NCI-H2227 treated with DMSO at 0.1 percent for 48 hours (cell line): ENCODE measurements around the gene TPCN1.

Experiments
- DNase-seq: peaks from one replicate; lab custom pipeline; 2025; lab: John Stamatoyannopoulos, UW

Gene TPCN1

GRCh38 chr12:113306382-113306781 is 85.1 kb downstream of the TPCN1 start:
- no peak for DNase-seq

- no peak for DNase-seq
Measured at GRCh38 chr12:113310489-113310888, 89.2 kb downstream of the TPCN1 start.

- DNase-seq = no peak
Measured at GRCh38 chr12:113314121-113314529, 92.9 kb downstream of the TPCN1 start.

GRCh38 chr12:113315358-113315757 is 94.1 kb downstream of the TPCN1 start:
- no peak for DNase-seq

- DNase-seq = no peak
Measured at GRCh38 chr12:113316155-113316554, 94.9 kb downstream of the TPCN1 start.

- no peak for DNase-seq
Measured at GRCh38 chr12:113317122-113317521, 95.9 kb downstream of the TPCN1 start.

GRCh38 chr12:113318046-113318656 is 96.9 kb downstream of the TPCN1 start:
- DNase-seq = no peak

GRCh38 chr12:113318900-113319628 is 97.8 kb downstream of the TPCN1 start:
- DNase-seq = no peak

- DNase-seq = no peak
Measured at GRCh38 chr12:113320401-113320800, 99.1 kb downstream of the TPCN1 start.

- DNase-seq = no peak
Measured at GRCh38 chr12:113322343-113322742, 101.1 kb downstream of the TPCN1 start.

- DNase-seq = no peak
Measured at GRCh38 chr12:113325916-113326315, 104.7 kb downstream of the TPCN1 start.

- DNase-seq = no peak
Measured at GRCh38 chr12:113326775-113327395, 105.6 kb downstream of the TPCN1 start.

- DNase-seq = no peak
Measured at GRCh38 chr12:113328368-113328889, 107.2 kb downstream of the TPCN1 start.

- DNase-seq = no peak
Measured at GRCh38 chr12:113329022-113329790, 107.9 kb downstream of the TPCN1 start.

- DNase-seq = no peak
Measured at GRCh38 chr12:113329791-113330417, 108.6 kb downstream of the TPCN1 start.

- DNase-seq = no peak
Measured at GRCh38 chr12:113330505-113330904, 109.2 kb downstream of the TPCN1 start.

- DNase-seq = no peak
Measured at GRCh38 chr12:113332688-113333417, 111.6 kb downstream of the TPCN1 start.

- DNase-seq = no peak
Measured at GRCh38 chr12:113333418-113333750, 112.1 kb downstream of the TPCN1 start.

- no peak for DNase-seq
Measured at GRCh38 chr12:113333877-113334785, 112.9 kb downstream of the TPCN1 start.
